Kidney epithelial cell (primary cell): Measurements from ENCODE around the gene MEF2B. TPM values are rescaled to one million over a fixed set of nuclear protein-coding genes. Genes with fewer than 3 reads are reported as not detected.
A peak's percentile ranks its signal among the peaks of the same experiment; 100 is the strongest.

Experiments
- DNase-seq: peaks from one replicate; pipeline ENCODE4 v3.0.0-alpha.2; 2010; ENCODE audit warnings: low read depth
- H3K27me3 ChIP-seq: 2 replicates; pipeline ENCODE4 v1.6.0; 2011; ENCODE audit warnings: low read length; ENCODE audit not compliant: control insufficient read depth, insufficient read depth
- H3K36me3 ChIP-seq: 2 replicates; pipeline ENCODE4 v1.5.1; 2011; ENCODE audit warnings: low read length; ENCODE audit not compliant: control insufficient read depth, insufficient read depth
- H3K4me3 ChIP-seq: 2 replicates; pipeline ENCODE4 v1.5.1; 2011; ENCODE audit warnings: low read depth, mild to moderate bottlenecking, control low read depth, low read length
- CTCF ChIP-seq: IDR thresholded peaks from 2 replicates; pipeline ENCODE4 v1.5.1; 2011; ENCODE audit warnings: mild to moderate bottlenecking, moderate library complexity, low read length, control low read depth, inconsistent platforms; ENCODE audit not compliant: insufficient read depth, poor library complexity, severe bottlenecking
- total RNA-seq: library from RNA; depleted of rRNA; stranded (reverse); fragments of >200 nt; gene quantifications from 2 replicates; pipeline ENCODE4 v1.2.3, GENCODE V29; 2015

Gene MEF2B
- total RNA-seq, 1 donor from 2014 or later: 0.13 TPM

- Histone ChIP-seq H3K4me3 (no peak overlapping the region), H3K36me3 (no peaks in the 10 kb centered on the region), H3K27me3 (no peaks in the 10 kb centered on the region)
- DNase-seq: no peak
- TF ChIP-seq CTCF: no peak
Measured at GRCh38 chr19:19120308-19121231, 49.5 kb downstream of the MEF2B start.

- TF ChIP-seq CTCF: no peak
- Histone ChIP-seq H3K4me3 (no peak overlapping the region), H3K36me3 (no peaks in the 10 kb centered on the region), H3K27me3 (no peaks in the 10 kb centered on the region)
- no peak for DNase-seq
Measured at GRCh38 chr19:19119325-19120237, 50.5 kb downstream of the MEF2B start.

- Histone ChIP-seq H3K36me3 (no peaks in the 10 kb centered on the region), H3K27me3 (peaks cover 7% of the 10 kb centered on the region), H3K4me3 (no peak overlapping the region)
- peak; percentile 57 for TF ChIP-seq CTCF
- DNase-seq: no peak
Measured at GRCh38 chr19:19115954-19116353, 54.1 kb downstream of the MEF2B start.

GRCh38 chr19:19113040-19113626 lies 56.9 kb downstream of the MEF2B start:
- H3K36me3 ChIP-seq: no peaks in the 10 kb centered on the region
- TF ChIP-seq CTCF: peak; percentile 19
- H3K27me3 ChIP-seq: peaks cover 14% of the 10 kb centered on the region
- no peak for DNase-seq
- no peak overlapping the region for H3K4me3 ChIP-seq

- H3K27me3 ChIP-seq: peaks cover 14% of the 10 kb centered on the region
- no peaks in the 10 kb centered on the region for H3K36me3 ChIP-seq
- no peak for DNase-seq
- TF ChIP-seq CTCF: no peak
- no peak overlapping the region for H3K4me3 ChIP-seq
Measured at GRCh38 chr19:19111967-19112580, 58.0 kb downstream of the MEF2B start.
